Mesothelial cell of epicardium (in vitro differentiated cells): ENCODE data around the gene SYMPK. TPM values are rescaled to one million over a fixed set of nuclear protein-coding genes. Genes with fewer than 3 reads are reported as not detected.
A peak's percentile ranks its signal among the peaks of the same experiment; 100 is the strongest.

Source experiments
- DNase-seq, 2 experiments: peaks; one replicate each; pipeline ENCODE4 v3.0.0; 2021; ENCODE audit warnings: low spot score in 2 of 2; ENCODE audit not compliant: unreplicated experiment in 2 of 2
- H3K27ac Mint-ChIP-seq: 2 replicates; pipeline ENCODE4 v1.8.0; 2021; ENCODE audit warnings: mixed read lengths
- H3K27me3 Mint-ChIP-seq: 2 replicates; pipeline ENCODE4 v1.8.0; 2021; ENCODE audit warnings: low read depth, mixed read lengths
- H3K36me3 Mint-ChIP-seq: 2 replicates; pipeline ENCODE4 v1.8.0; 2021; ENCODE audit warnings: mixed read lengths
- H3K4me1 Mint-ChIP-seq: 2 replicates; pipeline ENCODE4 v1.8.0; 2021; ENCODE audit warnings: mixed read lengths
- H3K4me3 Mint-ChIP-seq: 2 replicates; pipeline ENCODE4 v1.8.0; 2021; ENCODE audit warnings: mild to moderate bottlenecking, moderate library complexity, mixed read lengths
- H3K9me3 Mint-ChIP-seq: 2 replicates; pipeline ENCODE4 v1.8.0; 2021; ENCODE audit warnings: mixed read lengths
- total RNA-seq: library from RNA; stranded (reverse); gene quantifications from 3 replicates; pipeline ENCODE4 v1.2.1, GENCODE V29; 2021
- TF ChIP-seq, protein P1 (sequence below): fragments of 200-600 bp; sonication (generic); IDR thresholded peaks from one replicate; pipeline ENCODE4 v1.5.0; 2021; ENCODE audit warnings: antibody characterized with exemption; ENCODE audit not compliant: unreplicated experiment

The SYMPK gene
- total RNA-seq, result 89.3 to 93.4 TPM (median 92.6 TPM) in 3 replicates

DNA sequence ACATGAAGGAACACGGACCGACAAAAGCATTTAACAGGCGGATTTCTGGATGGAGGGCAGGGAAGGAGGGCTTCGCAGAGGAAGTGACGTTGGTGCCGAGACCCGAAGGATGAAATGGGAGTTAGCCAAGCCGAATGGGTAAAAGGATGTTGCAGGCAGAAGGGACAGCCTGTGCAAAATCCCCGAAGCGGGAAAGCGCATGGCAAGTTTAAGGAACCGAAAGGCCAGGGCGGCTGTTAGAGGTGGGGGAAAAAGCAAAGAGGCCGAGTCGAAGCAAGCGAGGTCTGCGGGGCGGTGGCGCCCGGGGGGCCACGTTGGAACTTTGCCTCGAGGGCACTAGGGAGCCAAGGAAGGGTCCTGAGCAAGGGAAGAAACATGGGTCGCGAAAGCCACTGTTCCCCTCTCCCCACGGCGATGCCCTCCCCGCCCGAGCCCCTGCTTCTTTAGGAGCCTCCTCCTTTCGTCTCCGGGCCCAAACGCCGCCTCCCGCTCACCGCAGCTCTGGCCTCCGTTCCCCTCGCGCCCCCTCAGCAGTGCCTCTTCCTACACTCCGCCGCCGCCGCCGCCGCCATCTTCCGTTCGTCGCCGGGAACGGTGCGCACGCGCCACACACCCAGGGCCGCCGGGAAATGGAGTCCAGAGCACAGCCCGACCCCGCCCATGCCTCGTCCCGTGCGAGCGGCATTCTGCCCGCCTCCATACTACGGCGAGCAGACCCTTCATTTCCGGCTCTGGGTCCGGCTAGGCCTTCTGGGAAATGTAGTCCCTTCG, at the start of gene SYMPK:
TSS of gene SYMPK (minus strand) at position 584 of the 771 bp plus-strand sequence. CDS start 8,652 bp downstream, outside the sequence.
- peak; percentile 98 for DNase-seq
- Mint-ChIP-seq H3K27ac (peak within 1 kb of the TSS; percentile 99), H3K4me3 (peak within 1 kb of the TSS; percentile 95), H3K4me1 (peaks cover 10% of the 10 kb centered on the region), H3K27me3 (peaks cover 45% of the 10 kb centered on the region), H3K36me3 (peaks cover 11% of the 10 kb centered on the region), H3K9me3 (no peaks in the 10 kb centered on the region)
- TF ChIP-seq, protein P1, sequence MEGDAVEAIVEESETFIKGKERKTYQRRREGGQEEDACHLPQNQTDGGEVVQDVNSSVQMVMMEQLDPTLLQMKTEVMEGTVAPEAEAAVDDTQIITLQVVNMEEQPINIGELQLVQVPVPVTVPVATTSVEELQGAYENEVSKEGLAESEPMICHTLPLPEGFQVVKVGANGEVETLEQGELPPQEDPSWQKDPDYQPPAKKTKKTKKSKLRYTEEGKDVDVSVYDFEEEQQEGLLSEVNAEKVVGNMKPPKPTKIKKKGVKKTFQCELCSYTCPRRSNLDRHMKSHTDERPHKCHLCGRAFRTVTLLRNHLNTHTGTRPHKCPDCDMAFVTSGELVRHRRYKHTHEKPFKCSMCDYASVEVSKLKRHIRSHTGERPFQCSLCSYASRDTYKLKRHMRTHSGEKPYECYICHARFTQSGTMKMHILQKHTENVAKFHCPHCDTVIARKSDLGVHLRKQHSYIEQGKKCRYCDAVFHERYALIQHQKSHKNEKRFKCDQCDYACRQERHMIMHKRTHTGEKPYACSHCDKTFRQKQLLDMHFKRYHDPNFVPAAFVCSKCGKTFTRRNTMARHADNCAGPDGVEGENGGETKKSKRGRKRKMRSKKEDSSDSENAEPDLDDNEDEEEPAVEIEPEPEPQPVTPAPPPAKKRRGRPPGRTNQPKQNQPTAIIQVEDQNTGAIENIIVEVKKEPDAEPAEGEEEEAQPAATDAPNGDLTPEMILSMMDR, result no peak

DNA sequence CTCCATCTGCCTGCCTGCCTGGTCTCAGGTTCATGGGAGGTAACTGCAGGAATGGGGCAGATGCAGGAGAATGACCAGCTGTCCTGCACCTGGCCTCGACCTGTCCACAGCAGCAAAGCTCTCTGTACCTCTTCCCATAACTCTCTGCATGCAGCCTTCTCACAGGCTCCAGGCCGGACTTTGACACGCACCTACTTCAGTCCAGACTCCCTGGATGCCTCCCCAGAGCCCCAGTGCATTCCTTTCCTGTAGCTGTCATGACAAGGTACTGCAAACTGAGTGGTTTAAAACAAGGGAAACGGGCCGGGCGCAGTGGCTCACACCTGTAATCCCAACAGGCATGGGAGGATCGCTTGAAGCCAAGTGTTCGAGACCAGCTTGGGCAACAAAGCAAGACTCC, 48.3 kb upstream of the SYMPK start:
- Mint-ChIP-seq H3K27ac (no peak overlapping the region), H3K27me3 (peaks cover 16% of the 10 kb centered on the region), H3K9me3 (no peaks in the 10 kb centered on the region), H3K4me3 (no peak overlapping the region), H3K36me3 (no peaks in the 10 kb centered on the region), H3K4me1 (no peaks in the 10 kb centered on the region)
- DNase-seq, result no peak
- TF ChIP-seq, protein P1, result no peak

- no peak for DNase-seq
- H3K27ac Mint-ChIP-seq, result no peak overlapping the region
- peaks cover 13% of the 10 kb centered on the region for H3K27me3 Mint-ChIP-seq
- H3K4me1 Mint-ChIP-seq, result no peaks in the 10 kb centered on the region
- H3K4me3 Mint-ChIP-seq, result no peak overlapping the region
- H3K36me3 Mint-ChIP-seq, result no peaks in the 10 kb centered on the region
- no peaks in the 10 kb centered on the region for H3K9me3 Mint-ChIP-seq
- TF ChIP-seq, protein P1, result no peak
Measured at GRCh38 chr19:45908956-45909355, 46.0 kb upstream of the SYMPK start.

DNA sequence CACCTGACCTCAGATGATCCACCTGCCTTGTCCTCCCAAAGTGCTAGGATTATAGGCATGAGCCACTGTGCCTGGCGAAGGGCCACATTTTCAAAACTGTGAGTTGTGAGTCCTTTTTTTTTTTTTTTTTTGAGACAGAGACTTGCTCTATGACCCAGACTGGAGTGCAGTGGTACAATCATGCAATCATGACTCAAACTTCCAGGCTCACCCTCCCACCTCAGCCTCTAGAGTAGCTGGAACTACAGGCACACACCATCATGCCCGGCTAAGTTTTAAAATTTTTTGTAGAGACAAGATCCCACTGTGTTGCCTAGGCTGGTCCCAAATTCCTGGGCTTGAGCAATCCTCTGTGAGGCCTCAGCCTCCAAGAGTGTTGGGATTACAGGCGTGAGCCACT, 43.3 kb upstream of the SYMPK start:
- H3K4me3 Mint-ChIP-seq, result no peak overlapping the region
- no peak for DNase-seq
- TF ChIP-seq, protein P1, result no peak

GRCh38 chr19:45905011-45905410, 42.1 kb upstream of the SYMPK start:
- TF ChIP-seq, protein P1, result no peak

More for the DNA sequence above, 43.3 kb upstream of the SYMPK start:
- Mint-ChIP-seq H3K4me1 (no peaks in the 10 kb centered on the region), H3K9me3 (no peaks in the 10 kb centered on the region), H3K27me3 (peaks cover 4% of the 10 kb centered on the region), H3K27ac (no peak overlapping the region), H3K36me3 (no peaks in the 10 kb centered on the region)

More at GRCh38 chr19:45905011-45905410, 42.1 kb upstream of the SYMPK start:
- Mint-ChIP-seq H3K27me3 (peaks cover 9% of the 10 kb centered on the region), H3K9me3 (no peaks in the 10 kb centered on the region), H3K27ac (no peak overlapping the region), H3K4me3 (no peak overlapping the region), H3K4me1 (peaks cover 5% of the 10 kb centered on the region), H3K36me3 (peaks cover 8% of the 10 kb centered on the region)
- no peak for DNase-seq
